Dendritic cell treated with granulocyte-macrophage colony-stimulating factor and Interleukin-4, amounts not matched to agents 40 ng/mL and 50 ng/mL, for 4 days (primary cell): ENCODE results near the gene PRR22.
A peak's percentile ranks its signal among the peaks of the same experiment; 100 is the strongest.

Experiments
- H3K27ac Mint-ChIP-seq: one replicate; pipeline ENCODE4 v1.8.0; 2022; ENCODE audit warnings: mild to moderate bottlenecking, mixed read lengths
- H3K27me3 Mint-ChIP-seq: one replicate; pipeline ENCODE4 v1.8.0; 2022; ENCODE audit warnings: mild to moderate bottlenecking, mixed read lengths
- H3K36me3 Mint-ChIP-seq: one replicate; pipeline ENCODE4 v1.8.0; 2022; ENCODE audit warnings: low read depth, mixed read lengths
- H3K4me1 Mint-ChIP-seq: one replicate; pipeline ENCODE4 v1.8.0; 2022; ENCODE audit warnings: low read depth, mixed read lengths
- H3K4me3 Mint-ChIP-seq: one replicate; pipeline ENCODE4 v1.8.0; 2022; ENCODE audit warnings: mild to moderate bottlenecking, moderate library complexity, mixed read lengths
- H3K9me3 Mint-ChIP-seq: one replicate; pipeline ENCODE4 v1.8.0; 2022; ENCODE audit warnings: mixed read lengths
- intact Hi-C: fragments of 100-400 bp; cut with micrococcal nuclease; formaldehyde crosslinking; loops from one replicate; pipeline ENCODE4 v1.15.0; 2022

PRR22 gene

DNA sequence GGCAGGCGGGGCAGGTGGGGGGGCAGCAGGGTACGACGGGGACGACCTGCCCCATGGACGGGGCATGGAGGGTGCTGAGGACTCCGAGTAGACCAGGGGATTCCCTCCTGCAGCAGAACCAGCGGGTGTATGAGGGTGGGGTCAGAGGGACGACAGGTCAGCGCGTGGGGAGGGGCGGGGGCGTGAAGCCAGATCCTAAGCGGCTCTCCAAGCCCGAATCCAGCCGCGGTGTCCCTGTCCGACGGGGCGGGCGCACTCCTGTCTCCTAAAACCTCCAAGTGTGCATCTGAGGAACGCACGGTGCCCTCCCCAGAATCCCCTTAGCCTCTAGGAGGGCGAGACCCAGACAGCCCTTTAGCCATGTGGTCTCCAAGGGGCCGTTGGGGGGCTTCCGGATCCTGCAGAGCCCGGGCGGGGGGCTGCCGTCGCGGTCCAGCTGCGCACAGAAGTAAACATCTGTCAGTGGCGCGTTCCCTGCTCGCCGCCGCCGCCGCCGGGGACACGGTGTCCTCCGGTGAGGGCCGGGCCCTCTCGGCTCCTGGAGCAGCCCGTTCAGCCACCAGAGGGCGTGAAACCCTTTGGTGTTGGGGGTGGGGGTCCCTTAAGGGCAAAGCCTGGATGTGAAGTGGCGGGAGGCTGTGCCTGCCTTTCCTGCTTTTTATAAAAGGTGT is 21.1 kb upstream of the PRR22 start:
- intact Hi-C loops, result loop anchor here (2.0 kb wide), 2 partner anchors 87 to 217 kb away; no protein-coding TSS in a partner anchor
- no peaks in the 10 kb centered on the region for H3K36me3 Mint-ChIP-seq
- no peak overlapping the region for H3K4me3 Mint-ChIP-seq
- H3K9me3 Mint-ChIP-seq, result no peaks in the 10 kb centered on the region
- peaks cover 71% of the 10 kb centered on the region for H3K27me3 Mint-ChIP-seq
- H3K4me1 Mint-ChIP-seq, result peaks cover 27% of the 10 kb centered on the region
- H3K27ac Mint-ChIP-seq, result no peak overlapping the region

- intact Hi-C loops, result loop anchor here (2.0 kb wide), 2 partner anchors 88 to 218 kb away; no protein-coding TSS in a partner anchor
- Mint-ChIP-seq H3K36me3 (no peaks in the 10 kb centered on the region), H3K27ac (peak within 1 kb of the TSS; percentile 55), H3K4me3 (peak within 1 kb of the TSS; percentile 78), H3K9me3 (no peaks in the 10 kb centered on the region), H3K27me3 (peaks cover 79% of the 10 kb centered on the region), H3K4me1 (peaks cover 27% of the 10 kb centered on the region)
Measured at GRCh38 chr19:5804516-5805461, 20.2 kb upstream of the PRR22 start, which contains the start of gene NRTN. Gene NRTN (plus strand): TSS chr19:5805067. CDS start chr19:5824166, 19,099 bp downstream.

DNA sequence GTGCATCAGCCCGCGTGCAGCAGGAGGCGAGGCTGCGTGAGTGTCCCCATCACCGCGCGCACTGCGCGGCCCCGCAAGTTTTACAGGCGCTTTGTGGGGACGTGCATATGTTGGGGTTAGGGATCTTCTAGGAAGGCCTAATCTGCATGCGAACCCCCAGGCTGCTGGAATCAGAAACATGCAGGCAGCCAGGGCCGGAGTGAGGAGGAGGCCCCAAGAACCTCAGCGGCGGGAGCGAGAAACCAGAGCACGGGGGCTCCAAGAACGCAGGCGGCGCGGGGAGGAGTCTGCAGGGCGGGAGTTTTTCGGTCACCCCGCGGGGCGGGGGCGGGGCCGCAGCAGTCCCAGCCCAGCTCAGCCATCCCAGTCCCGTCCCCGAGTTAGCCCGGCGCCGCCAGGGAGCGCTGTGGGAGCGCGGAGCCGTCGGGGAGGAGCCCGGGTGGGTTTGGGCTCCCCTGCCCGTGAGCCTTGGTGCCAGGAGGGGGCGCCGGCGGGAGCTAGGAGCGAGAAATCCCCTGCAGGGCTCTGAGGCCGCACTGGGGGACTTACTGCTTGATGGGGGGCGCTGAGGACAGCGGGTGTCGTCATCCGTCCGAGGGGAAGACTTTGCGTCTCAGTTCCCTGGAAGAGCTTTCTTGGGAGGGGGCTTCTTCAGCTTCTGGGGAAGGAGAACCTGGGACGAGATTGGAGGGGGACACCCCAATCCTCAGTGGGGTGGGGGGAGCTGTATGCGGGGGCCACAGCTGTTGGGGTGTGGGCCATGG is 19.4 kb upstream of the PRR22 start:
- Mint-ChIP-seq H3K4me1 (peaks cover 24% of the 10 kb centered on the region), H3K4me3 (peak overlapping the region; percentile 78), H3K27me3 (peaks cover 85% of the 10 kb centered on the region), H3K27ac (peak overlapping the region; percentile 55), H3K9me3 (no peaks in the 10 kb centered on the region), H3K36me3 (no peaks in the 10 kb centered on the region)
- intact Hi-C loops, result loop anchor here (2.0 kb wide), 2 partner anchors 89 to 219 kb away; no protein-coding TSS in a partner anchor

- Mint-ChIP-seq H3K4me1 (peaks cover 19% of the 10 kb centered on the region), H3K27me3 (peaks cover 87% of the 10 kb centered on the region), H3K27ac (peak overlapping the region; percentile 55), H3K36me3 (no peaks in the 10 kb centered on the region), H3K4me3 (peak overlapping the region; percentile 78), H3K9me3 (no peaks in the 10 kb centered on the region)
- intact Hi-C loops, result no loop called here
Measured at GRCh38 chr19:5803441-5803751, 18.9 kb upstream of the PRR22 start.

GRCh38 chr19:5801796-5802619 is 17.5 kb upstream of the PRR22 start:
- Mint-ChIP-seq H3K36me3 (no peaks in the 10 kb centered on the region), H3K27ac (no peak overlapping the region), H3K4me1 (peaks cover 19% of the 10 kb centered on the region), H3K9me3 (no peaks in the 10 kb centered on the region), H3K4me3 (no peak overlapping the region), H3K27me3 (peaks cover 86% of the 10 kb centered on the region)
- intact Hi-C loops, result no loop called here

- intact Hi-C loops, result no loop called here
- peaks cover 24% of the 10 kb centered on the region for H3K4me1 Mint-ChIP-seq
- no peaks in the 10 kb centered on the region for H3K36me3 Mint-ChIP-seq
- H3K4me3 Mint-ChIP-seq, result no peak overlapping the region
- H3K27ac Mint-ChIP-seq, result no peak overlapping the region
- peaks cover 74% of the 10 kb centered on the region for H3K27me3 Mint-ChIP-seq
- no peaks in the 10 kb centered on the region for H3K9me3 Mint-ChIP-seq
Measured at GRCh38 chr19:5800361-5801270, 16.1 kb upstream of the PRR22 start.

DNA sequence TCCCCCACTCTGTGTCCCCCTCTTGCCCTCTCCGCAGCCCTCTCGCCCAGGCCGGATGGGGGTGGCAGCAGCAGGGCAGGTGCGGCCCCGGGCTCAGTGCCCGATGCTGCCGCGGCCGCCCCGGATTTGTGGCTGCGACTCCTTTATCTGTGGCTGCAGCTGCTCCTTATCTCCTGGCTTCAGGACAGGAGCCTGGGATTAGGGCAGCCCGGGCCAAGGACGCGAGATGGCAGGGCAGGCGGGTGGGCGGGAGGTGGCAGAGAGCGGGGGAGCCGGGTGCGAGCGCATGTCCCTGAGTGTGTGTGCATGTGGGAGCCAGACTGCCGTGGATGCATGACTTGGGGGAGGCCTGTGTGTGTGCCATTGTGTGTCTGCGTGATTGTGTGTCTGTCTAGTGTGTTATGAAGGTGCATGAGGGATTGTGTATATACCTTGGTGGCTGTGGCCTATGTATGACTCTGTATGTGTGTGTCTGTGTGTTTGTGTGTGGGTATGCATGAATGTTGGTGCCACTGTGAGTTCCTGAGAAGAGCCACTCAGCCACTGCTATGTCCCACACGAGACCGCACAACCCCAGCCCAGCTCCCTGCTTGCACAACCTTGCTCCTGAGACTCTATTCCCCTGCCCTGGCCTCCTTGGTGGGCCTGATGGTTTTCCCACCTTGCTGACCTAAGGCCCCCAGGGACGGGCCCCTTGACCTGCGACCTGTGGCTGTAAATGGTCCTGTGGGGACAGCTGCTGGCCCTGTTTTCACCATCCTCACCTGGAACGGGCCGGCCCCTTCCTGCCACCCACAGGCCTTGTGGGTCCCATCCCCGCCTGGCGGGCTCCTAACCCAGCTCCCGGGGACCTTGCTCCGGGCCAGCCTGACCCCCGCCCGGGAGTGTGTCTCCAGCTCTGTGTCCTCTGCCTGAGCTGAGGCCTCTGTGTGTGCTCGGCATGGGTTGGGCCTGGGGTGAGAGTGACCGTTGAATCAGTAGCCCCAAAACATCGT is 15.0 kb upstream of the PRR22 start:
- no peaks in the 10 kb centered on the region for H3K9me3 Mint-ChIP-seq
- intact Hi-C loops, result no loop called here
- H3K4me3 Mint-ChIP-seq, result no peak overlapping the region
- H3K36me3 Mint-ChIP-seq, result no peaks in the 10 kb centered on the region
- H3K27me3 Mint-ChIP-seq, result peaks cover 69% of the 10 kb centered on the region
- H3K27ac Mint-ChIP-seq, result no peak overlapping the region
- peaks cover 23% of the 10 kb centered on the region for H3K4me1 Mint-ChIP-seq

GRCh38 chr19:5798244-5798643 is 13.7 kb upstream of the PRR22 start:
- Mint-ChIP-seq H3K27me3 (peaks cover 56% of the 10 kb centered on the region), H3K27ac (no peak overlapping the region), H3K4me3 (no peak overlapping the region), H3K4me1 (peaks cover 15% of the 10 kb centered on the region), H3K36me3 (no peaks in the 10 kb centered on the region), H3K9me3 (no peaks in the 10 kb centered on the region)
- intact Hi-C loops, result no loop called here

DNA sequence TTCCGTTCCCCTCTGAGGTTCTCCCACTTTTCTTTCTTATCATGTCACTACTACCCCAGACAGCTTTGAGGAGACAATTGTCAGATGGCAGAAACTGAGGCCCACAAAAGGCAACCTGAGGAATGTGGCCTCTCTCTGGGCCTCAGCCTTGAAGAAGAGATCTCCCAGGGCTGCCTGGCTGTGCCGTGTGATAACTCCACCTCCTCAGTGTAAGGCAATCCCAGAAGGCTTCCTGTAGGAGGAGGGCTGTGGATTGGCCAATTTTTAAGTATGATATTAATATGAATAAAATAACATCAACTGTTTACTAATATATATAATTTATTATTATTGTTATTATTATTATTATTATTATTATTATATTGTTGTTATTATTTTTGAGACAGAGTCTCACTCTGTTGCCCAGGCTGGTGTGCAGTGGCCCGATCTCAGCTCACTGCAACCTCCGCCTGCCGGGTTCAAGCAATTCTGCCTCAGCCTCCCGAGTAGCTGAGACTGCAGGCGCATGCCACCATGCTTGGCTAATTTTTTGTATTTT is 10.9 kb upstream of the PRR22 start:
- peaks cover 10% of the 10 kb centered on the region for H3K4me1 Mint-ChIP-seq
- H3K36me3 Mint-ChIP-seq, result peaks cover 8% of the 10 kb centered on the region
- H3K9me3 Mint-ChIP-seq, result no peaks in the 10 kb centered on the region
- intact Hi-C loops, result no loop called here
- H3K4me3 Mint-ChIP-seq, result no peak overlapping the region
- H3K27ac Mint-ChIP-seq, result no peak overlapping the region
- H3K27me3 Mint-ChIP-seq, result peaks cover 30% of the 10 kb centered on the region

DNA sequence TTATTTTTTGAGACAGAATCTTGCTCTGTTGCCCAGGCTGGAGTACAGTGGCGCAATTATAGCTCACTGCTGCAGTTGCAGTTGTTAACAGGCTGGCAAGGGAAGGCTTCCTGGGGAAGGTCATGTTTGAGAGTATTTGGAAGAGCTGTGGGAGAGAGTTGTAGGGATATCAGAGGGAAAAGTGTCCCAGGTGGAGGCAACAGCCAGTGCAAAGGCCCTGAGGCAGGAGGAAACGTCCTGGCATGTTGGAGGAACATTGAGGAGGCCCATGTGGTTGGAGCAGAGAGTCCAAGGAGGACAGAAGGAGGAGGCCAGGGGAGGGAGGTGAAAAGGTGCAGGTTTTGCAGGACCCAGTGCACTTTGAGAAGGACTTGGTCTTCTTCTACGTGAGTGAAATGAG is 8.6 kb upstream of the PRR22 start:
- peaks cover 21% of the 10 kb centered on the region for H3K4me1 Mint-ChIP-seq
- intact Hi-C loops, result loop anchor here (5.0 kb wide), 1 partner anchor 106 kb away; no protein-coding TSS in a partner anchor
- H3K36me3 Mint-ChIP-seq, result peaks cover 31% of the 10 kb centered on the region
- no peak overlapping the region for H3K4me3 Mint-ChIP-seq
- H3K27ac Mint-ChIP-seq, result no peak overlapping the region
- peaks cover 9% of the 10 kb centered on the region for H3K27me3 Mint-ChIP-seq
- H3K9me3 Mint-ChIP-seq, result no peaks in the 10 kb centered on the region

- Mint-ChIP-seq H3K9me3 (no peaks in the 10 kb centered on the region), H3K4me3 (no peak overlapping the region), H3K27ac (no peak overlapping the region), H3K27me3 (peaks cover 2% of the 10 kb centered on the region), H3K36me3 (peaks cover 41% of the 10 kb centered on the region), H3K4me1 (peaks cover 23% of the 10 kb centered on the region)
- intact Hi-C loops, result loop anchor here (5.0 kb wide), 1 partner anchor 105 kb away; no protein-coding TSS in a partner anchor
Measured at GRCh38 chr19:5792224-5792623, 7.7 kb upstream of the PRR22 start.
